ENCODE measurements around the gene SLC6A20. TPM values are rescaled to one million over a fixed set of nuclear protein-coding genes. Genes with fewer than 3 reads are reported as not detected.

Gene SLC6A20, protein sequence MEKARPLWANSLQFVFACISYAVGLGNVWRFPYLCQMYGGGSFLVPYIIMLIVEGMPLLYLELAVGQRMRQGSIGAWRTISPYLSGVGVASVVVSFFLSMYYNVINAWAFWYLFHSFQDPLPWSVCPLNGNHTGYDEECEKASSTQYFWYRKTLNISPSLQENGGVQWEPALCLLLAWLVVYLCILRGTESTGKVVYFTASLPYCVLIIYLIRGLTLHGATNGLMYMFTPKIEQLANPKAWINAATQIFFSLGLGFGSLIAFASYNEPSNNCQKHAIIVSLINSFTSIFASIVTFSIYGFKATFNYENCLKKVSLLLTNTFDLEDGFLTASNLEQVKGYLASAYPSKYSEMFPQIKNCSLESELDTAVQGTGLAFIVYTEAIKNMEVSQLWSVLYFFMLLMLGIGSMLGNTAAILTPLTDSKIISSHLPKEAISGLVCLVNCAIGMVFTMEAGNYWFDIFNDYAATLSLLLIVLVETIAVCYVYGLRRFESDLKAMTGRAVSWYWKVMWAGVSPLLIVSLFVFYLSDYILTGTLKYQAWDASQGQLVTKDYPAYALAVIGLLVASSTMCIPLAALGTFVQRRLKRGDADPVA
- total RNA-seq (2014; rRNA removed; shearing (Covaris generic)): not detected in 2 replicates

DNA sequence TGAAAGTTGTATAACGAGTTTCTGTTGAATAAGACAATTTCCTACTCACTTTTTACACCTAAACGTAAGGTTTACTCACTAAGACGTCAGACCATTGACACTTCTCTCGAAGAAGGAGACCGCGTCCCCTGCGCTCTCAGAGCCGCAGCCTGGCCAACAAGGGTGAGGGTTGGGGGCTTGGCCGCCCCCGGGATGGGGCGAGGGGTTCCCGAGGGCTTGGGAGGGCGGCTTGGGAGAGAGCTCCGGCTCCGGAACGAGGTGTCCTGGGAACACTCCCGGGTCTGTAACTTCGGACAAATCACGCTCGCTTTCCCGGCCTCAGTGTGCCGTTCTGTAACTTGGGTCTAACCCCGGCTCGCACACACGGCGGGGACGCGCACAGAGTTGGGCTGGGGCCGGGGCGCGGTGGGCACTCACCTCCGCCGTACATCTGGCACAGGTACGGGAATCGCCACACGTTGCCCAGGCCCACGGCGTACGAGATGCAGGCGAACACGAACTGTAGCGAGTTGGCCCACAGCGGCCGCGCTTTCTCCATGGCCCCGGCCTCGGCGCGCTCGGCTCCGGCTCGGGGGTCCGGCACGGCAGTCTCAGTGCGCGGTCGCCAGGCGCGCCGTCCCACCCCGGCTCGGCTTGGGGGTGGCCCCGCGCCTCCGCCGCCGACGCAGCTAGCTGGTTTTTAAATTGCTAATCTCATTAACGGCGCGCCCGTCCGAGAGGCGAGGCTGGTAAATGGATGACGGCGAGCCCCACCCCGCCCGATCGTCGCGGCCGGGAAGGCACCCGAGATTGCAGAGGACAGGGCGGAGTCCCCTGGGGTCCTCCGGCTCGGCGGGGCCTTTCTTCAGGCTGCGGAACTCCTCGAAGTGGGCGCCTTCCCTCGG is at the start of gene SLC6A20:
Gene SLC6A20 (minus strand): TSS at position 655 of the 884 bp plus-strand sequence. CDS start 117 bp downstream, at position 538.
- no peak within 1 kb of the TSS for H3K4me3 ChIP-seq
- H3K27me3 ChIP-seq: no peaks in the 10 kb centered on the region
- no peaks in the 10 kb centered on the region for H3K9me3 ChIP-seq (replicated peaks)
- DNase-seq: no peak
- no peaks in the 10 kb centered on the region for H3K36me3 ChIP-seq
- H3K4me1 ChIP-seq: no peaks in the 10 kb centered on the region; the same call in 1 of the 2 replicates
- H3K27ac ChIP-seq: no peak within 1 kb of the TSS

GRCh38 chr3:45844616-45845015 is 48.3 kb upstream of the SLC6A20 start:
- H3K4me3 ChIP-seq: no peak overlapping the region
- no peaks in the 10 kb centered on the region for H3K36me3 ChIP-seq
- no peaks in the 10 kb centered on the region for H3K27me3 ChIP-seq
- no peak overlapping the region for H3K27ac ChIP-seq
- no peaks in the 10 kb centered on the region; the same call in 1 of the 2 replicates for H3K4me1 ChIP-seq
- H3K9me3 ChIP-seq (replicated peaks): no peaks in the 10 kb centered on the region
- DNase-seq: no peak

DNA sequence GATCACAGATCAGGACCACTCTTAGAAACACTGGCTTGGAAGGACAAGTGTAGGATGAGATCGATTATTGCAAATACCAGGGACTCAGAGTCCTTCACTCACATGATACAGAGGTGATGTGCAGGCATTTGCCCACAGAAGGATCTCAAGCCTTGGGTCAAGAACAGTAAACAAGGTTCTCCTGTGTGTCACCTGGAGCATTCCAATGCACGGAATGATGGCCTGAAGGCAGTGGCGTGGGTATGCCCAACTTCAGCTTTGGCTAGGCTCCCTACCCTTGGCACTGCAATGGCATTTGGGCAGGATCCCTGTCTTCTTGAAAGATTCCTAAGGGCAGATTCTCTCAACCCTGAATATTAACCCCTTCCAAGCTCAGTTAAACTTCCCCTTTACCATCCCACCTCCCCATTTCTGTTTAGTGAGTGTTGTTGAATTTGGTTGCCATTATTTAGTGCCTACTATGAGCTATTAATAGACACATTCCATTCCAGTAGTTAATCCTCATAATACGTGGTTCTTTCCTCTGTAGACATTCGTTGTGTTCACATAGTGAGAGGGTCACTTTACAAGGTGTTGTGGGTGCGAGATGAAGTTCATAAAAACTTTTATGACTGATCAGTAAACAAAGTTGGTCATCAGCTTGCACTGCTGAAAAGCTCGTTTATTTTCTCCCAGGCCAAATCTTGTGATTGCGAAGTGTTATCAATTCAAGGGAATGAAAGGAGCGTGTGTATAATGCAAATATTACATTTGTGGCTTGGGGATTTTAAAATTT is 46.7 kb upstream of the SLC6A20 start:
- H3K9me3 ChIP-seq (replicated peaks): no peaks in the 10 kb centered on the region
- H3K4me1 ChIP-seq: no peaks in the 10 kb centered on the region; the same call in 1 of the 2 replicates
- H3K36me3 ChIP-seq: no peaks in the 10 kb centered on the region
- no peak overlapping the region for H3K27ac ChIP-seq
- no peak overlapping the region for H3K4me3 ChIP-seq
- no peak for DNase-seq
- no peaks in the 10 kb centered on the region for H3K27me3 ChIP-seq

DNA sequence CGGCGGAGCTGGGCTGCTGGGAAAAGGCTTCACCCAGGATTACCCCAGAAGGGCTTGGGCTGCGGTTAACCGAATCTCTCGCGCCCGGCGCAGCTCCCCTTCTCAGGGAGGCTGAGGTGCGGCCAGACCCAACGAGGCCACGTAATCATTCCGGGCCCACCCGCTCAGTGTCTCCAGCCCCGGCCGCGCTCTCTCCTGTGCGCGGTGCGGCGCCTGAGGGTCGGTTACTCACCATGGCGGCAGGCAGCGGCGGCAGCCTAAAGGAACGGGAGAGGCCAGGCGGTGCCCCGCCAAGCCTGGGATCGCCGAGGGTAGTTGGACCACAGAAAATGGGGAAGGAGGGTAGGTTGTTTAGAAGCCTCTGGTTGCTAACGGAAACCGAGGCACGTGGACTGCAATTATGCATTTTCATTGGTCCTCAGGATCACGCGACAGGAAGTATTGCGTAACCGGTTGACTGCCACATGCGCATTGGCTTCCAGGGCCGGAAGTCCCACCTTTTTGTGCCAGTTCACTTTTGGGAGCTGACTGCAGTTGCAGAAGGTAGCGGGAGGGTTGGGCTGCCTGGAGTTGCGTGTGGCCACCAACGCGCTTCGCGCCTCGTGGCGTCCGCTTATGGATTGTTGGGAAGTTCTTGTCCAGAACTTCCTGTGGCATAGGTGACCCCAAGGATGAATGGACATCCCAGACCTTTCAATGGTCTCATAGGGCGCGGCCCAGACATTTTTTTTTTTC is 45.6 kb upstream of the SLC6A20 start, which contains the start of gene LZTFL1:
Gene LZTFL1 (minus strand): TSS at position 363 of the 735 bp plus-strand sequence. CDS start 128 bp downstream, at position 235.
- Histone ChIP-seq H3K27ac (peak within 1 kb of the TSS; percentile 13; the same call in 1 of the 2 replicates), H3K9me3 (replicated peaks) (no peaks in the 10 kb centered on the region), H3K4me3 (peak within 1 kb of the TSS; percentile 70), H3K4me1 (no peaks in the 10 kb centered on the region; the same call in 1 of the 2 replicates), H3K27me3 (no peaks in the 10 kb centered on the region), H3K36me3 (no peaks in the 10 kb centered on the region)
- peak; percentile 91 to 95 for DNase-seq

- peak; percentile 7 to 12 for DNase-seq
- H3K9me3 ChIP-seq (replicated peaks): no peaks in the 10 kb centered on the region
- H3K4me3 ChIP-seq: peak overlapping the region; percentile 70
- H3K27me3 ChIP-seq: no peaks in the 10 kb centered on the region
- no peaks in the 10 kb centered on the region; the same call in 1 of the 2 replicates for H3K4me1 ChIP-seq
- no peaks in the 10 kb centered on the region for H3K36me3 ChIP-seq
- H3K27ac ChIP-seq: peak overlapping the region; percentile 13; the same call in 1 of the 2 replicates
Measured at GRCh38 chr3:45841420-45841756, 45.1 kb upstream of the SLC6A20 start.

DNA sequence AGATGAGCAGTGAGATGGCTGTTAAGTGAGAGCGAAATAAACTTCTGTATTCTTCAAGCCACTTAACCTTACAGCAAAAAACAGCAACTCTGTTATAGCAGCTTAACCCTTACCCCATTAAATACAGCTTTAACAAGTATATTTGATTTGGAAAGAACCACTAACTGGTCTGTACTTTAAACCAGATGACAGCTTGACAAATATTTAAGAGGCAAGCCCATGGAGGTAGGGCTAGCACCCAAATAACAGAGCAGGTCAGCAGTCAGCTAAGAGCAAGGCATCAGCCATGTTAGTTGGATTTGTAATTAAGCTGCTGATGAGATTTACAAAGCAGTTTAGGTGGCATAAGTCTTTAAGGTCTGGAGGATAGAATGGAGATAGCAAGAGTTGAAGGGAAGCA is 42.1 kb upstream of the SLC6A20 start:
- Histone ChIP-seq H3K4me3 (no peak overlapping the region), H3K4me1 (no peaks in the 10 kb centered on the region; the same call in 1 of the 2 replicates), H3K27ac (no peak overlapping the region), H3K27me3 (no peaks in the 10 kb centered on the region), H3K9me3 (replicated peaks) (no peaks in the 10 kb centered on the region), H3K36me3 (no peaks in the 10 kb centered on the region)
- no peak for DNase-seq

DNA sequence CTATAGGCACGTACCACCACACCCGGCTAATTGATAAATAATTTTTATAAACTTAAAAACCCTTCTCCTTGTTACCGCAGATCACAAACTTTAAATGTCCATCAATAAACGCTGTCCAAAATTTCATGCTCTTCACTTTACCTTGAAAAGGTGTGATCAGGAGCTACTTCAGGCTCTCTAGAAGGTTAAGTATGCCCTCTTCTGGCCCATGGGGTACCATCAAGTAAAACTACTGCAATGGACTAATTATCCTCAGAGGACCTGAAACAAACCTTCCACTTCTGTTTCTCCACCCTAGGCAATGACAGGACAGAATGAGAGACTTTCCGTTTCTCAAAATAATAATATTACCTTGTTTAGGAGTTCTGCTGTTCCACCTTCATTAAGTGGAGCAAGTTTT is 36.4 kb upstream of the SLC6A20 start:
- peak in 1 of 2 experiments; percentile 24 for DNase-seq
- no peak overlapping the region for H3K4me3 ChIP-seq
- H3K4me1 ChIP-seq: no peaks in the 10 kb centered on the region
- H3K9me3 ChIP-seq (replicated peaks): no peaks in the 10 kb centered on the region
- H3K27me3 ChIP-seq: no peaks in the 10 kb centered on the region
- no peaks in the 10 kb centered on the region for H3K36me3 ChIP-seq
- no peak overlapping the region for H3K27ac ChIP-seq

DNA sequence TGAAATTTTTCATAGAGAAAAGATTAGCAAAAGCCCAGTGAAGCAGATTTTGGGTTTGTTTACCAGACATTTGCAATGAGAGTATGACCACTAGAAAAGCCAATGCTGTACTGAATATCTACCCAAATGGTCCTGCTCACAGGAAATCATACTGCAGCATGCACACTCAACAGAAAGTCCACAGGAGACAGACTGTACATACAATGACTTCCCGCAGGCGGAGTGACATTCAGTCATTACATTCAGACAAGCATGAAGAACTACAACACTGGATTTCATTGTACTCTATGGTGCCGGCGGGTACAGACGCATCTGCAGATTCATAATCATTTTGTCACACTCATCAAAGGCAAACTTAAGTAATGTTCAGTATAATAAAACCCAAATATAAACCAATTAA is 33.8 kb upstream of the SLC6A20 start:
- Histone ChIP-seq H3K27me3 (no peaks in the 10 kb centered on the region), H3K36me3 (no peaks in the 10 kb centered on the region)
- no peak for DNase-seq

GRCh38 chr3:45826908-45827307 is 30.6 kb upstream of the SLC6A20 start:
- Histone ChIP-seq H3K27me3 (no peaks in the 10 kb centered on the region), H3K4me3 (no peak overlapping the region), H3K9me3 (replicated peaks) (no peaks in the 10 kb centered on the region), H3K4me1 (no peaks in the 10 kb centered on the region), H3K27ac (no peak overlapping the region), H3K36me3 (no peaks in the 10 kb centered on the region)
- DNase-seq: no peak

More for the DNA sequence above, 33.8 kb upstream of the SLC6A20 start:
- Histone ChIP-seq H3K4me3 (no peak overlapping the region), H3K9me3 (replicated peaks) (no peaks in the 10 kb centered on the region), H3K4me1 (no peaks in the 10 kb centered on the region), H3K27ac (no peak overlapping the region)

- Histone ChIP-seq H3K27ac (no peak overlapping the region), H3K27me3 (no peaks in the 10 kb centered on the region), H3K9me3 (replicated peaks) (no peaks in the 10 kb centered on the region), H3K4me1 (no peaks in the 10 kb centered on the region), H3K4me3 (no peak overlapping the region), H3K36me3 (no peaks in the 10 kb centered on the region)
- no peak for DNase-seq
Measured at GRCh38 chr3:45826321-45826720, 30.0 kb upstream of the SLC6A20 start.

DNA sequence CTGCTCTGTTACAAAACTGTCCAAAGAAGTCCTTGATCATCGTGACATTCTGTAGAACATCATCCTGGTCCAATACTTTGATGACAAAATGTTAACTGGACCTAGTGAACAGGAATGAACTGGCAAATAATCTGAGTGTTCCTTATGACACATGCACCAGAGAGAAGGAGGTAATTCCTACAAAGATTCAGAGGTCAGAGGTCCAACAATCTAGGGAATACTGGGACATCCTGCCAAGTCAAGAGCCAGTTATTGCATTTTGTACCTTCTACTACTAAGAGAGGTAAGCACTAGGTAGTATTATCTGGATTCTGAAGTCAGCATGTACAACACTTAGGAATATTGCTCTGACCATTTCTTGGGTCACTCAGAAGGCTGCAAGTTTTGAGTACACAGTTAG is 24.8 kb upstream of the SLC6A20 start:
- no peak overlapping the region for H3K27ac ChIP-seq
- no peaks in the 10 kb centered on the region for H3K36me3 ChIP-seq
- no peak for DNase-seq
- no peaks in the 10 kb centered on the region for H3K27me3 ChIP-seq
- no peaks in the 10 kb centered on the region for H3K9me3 ChIP-seq (replicated peaks)
- no peak overlapping the region for H3K4me3 ChIP-seq
- peaks cover 8% of the 10 kb centered on the region for H3K4me1 ChIP-seq

DNA sequence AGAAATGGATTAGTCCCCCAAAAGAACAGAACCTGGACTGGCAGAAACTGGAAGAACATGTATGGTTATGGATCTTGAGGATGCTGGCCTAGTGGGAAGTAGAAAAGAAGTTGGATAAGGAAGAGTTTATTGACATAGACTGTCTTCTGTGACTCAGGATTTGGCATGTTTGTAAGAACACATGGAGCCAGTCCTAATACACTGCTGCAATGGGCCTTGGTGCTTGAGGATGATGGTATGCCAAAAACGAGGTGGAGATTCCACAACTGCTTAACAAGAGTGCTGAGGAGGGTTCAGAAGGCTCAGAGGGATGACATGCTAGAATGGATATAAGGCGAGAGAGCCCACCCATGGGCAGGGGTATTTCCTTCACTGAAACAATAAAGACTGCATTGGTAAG is 23.2 kb upstream of the SLC6A20 start:
- Histone ChIP-seq H3K9me3 (replicated peaks) (no peaks in the 10 kb centered on the region; the same call in 1 of the 2 replicates), H3K36me3 (no peaks in the 10 kb centered on the region), H3K4me3 (no peak overlapping the region), H3K27me3 (no peaks in the 10 kb centered on the region), H3K4me1 (peaks cover 8% of the 10 kb centered on the region), H3K27ac (no peak overlapping the region)
- DNase-seq: no peak

- Histone ChIP-seq H3K27me3 (no peaks in the 10 kb centered on the region), H3K36me3 (no peaks in the 10 kb centered on the region), H3K9me3 (replicated peaks) (no peaks in the 10 kb centered on the region; the same call in 1 of the 2 replicates), H3K27ac (no peak overlapping the region), H3K4me3 (no peak overlapping the region), H3K4me1 (peaks cover 8% of the 10 kb centered on the region)
- peak; percentile 28 to 43 for DNase-seq
Measured at GRCh38 chr3:45817831-45818522, 21.6 kb upstream of the SLC6A20 start.

Data from SJCRH30 (cell line).